Dendritic cell treated with granulocyte-macrophage colony-stimulating factor and Interleukin-4, amounts not matched to agents 40 ng/mL and 50 ng/mL, for 4 days (primary cell): Measurements from ENCODE around the gene PRR36.
"Not testable (repeated sequence)": the region's sequence is repeated elsewhere in the genome, so short reads cannot be mapped to it uniquely, and the experiment has no call there.

Source experiments
- H3K27ac Mint-ChIP-seq: one replicate; pipeline ENCODE4 v1.8.0; 2022; ENCODE audit warnings: mild to moderate bottlenecking, mixed read lengths
- H3K27me3 Mint-ChIP-seq: one replicate; pipeline ENCODE4 v1.8.0; 2022; ENCODE audit warnings: mild to moderate bottlenecking, mixed read lengths
- H3K36me3 Mint-ChIP-seq: one replicate; pipeline ENCODE4 v1.8.0; 2022; ENCODE audit warnings: low read depth, mixed read lengths
- H3K4me1 Mint-ChIP-seq: one replicate; pipeline ENCODE4 v1.8.0; 2022; ENCODE audit warnings: low read depth, mixed read lengths
- H3K4me3 Mint-ChIP-seq: one replicate; pipeline ENCODE4 v1.8.0; 2022; ENCODE audit warnings: mild to moderate bottlenecking, moderate library complexity, mixed read lengths
- H3K9me3 Mint-ChIP-seq: one replicate; pipeline ENCODE4 v1.8.0; 2022; ENCODE audit warnings: mixed read lengths
- intact Hi-C: fragments of 100-400 bp; cut with micrococcal nuclease; formaldehyde crosslinking; loops from one replicate; pipeline ENCODE4 v1.15.0; 2022

The PRR36 gene

DNA sequence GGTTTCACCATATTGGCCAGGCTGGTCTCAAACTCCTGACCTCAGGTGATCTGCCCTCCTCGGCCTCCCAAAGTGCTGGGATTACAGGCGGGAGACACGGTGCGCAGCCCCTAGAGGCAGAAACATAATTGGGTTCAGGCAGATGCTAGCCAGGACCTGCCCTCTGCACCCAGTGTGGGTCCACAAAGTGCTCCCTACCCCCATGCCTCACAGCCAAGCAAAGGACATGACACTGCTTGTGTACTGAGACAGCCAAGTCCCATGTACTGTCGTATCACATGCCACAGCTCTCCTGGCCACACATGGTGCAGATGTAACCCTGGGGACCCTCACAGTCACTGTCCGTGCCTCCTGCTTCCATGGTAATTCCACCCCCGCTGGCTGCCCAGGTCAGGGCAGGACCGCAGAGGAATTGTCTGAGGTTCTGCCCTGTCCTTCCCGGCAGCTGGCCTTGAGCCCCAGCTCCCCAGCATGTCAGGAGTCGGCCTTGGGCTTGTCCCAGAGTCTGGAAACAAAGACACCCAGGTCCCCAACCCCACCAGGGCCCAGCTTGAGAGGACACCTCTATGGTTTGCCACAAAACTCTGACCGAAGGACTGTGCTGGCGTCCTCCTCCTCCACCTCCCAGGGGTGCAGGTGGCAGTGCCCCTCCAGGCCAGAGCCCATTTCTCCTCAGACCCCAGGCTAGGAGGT lies 7.6 kb downstream of the PRR36 start:
- no peak overlapping the region for H3K27ac Mint-ChIP-seq
- no peaks in the 10 kb centered on the region for H3K9me3 Mint-ChIP-seq
- H3K4me1 Mint-ChIP-seq = peaks cover 44% of the 10 kb centered on the region
- intact Hi-C loops = no loop called here
- H3K27me3 Mint-ChIP-seq = peaks cover 77% of the 10 kb centered on the region
- H3K4me3 Mint-ChIP-seq = no peak overlapping the region
- no peaks in the 10 kb centered on the region for H3K36me3 Mint-ChIP-seq

DNA sequence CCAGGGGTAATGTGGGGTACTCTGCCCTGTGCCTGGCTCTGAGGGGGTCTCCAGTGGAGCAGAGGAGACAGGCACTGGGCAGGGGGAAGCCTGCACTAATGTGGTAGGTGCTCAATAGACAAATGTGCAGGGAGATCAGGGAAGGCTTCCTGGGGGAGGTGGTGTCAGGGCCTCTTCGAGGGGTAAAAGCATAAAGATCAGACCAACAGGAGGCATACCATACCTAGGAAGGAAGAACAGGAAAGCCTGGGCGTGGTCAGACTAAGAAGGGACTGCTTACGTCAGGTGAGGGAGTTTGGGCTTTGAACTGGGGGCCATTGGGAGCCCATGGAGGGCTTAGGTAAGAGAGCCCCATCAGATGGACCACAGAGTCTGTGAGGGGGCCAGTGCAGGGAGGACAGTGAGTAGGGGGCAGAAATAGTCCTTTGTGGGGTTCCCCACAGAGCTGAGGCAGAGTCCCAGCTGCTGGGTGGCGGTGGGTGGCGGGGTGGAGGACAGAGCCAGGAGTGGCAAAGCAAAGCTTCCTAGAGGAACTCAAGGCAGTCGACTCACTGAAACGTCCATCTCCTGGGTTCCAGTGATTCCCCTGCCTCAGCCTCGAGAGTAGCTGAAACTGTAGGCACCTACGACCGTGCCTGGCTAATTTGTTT lies 8.8 kb downstream of the PRR36 start:
- Mint-ChIP-seq H3K36me3 (peaks cover 11% of the 10 kb centered on the region), H3K9me3 (no peaks in the 10 kb centered on the region), H3K4me3 (no peak overlapping the region), H3K4me1 (peaks cover 36% of the 10 kb centered on the region), H3K27me3 (peaks cover 85% of the 10 kb centered on the region), H3K27ac (no peak overlapping the region)
- intact Hi-C loops = no loop called here

DNA sequence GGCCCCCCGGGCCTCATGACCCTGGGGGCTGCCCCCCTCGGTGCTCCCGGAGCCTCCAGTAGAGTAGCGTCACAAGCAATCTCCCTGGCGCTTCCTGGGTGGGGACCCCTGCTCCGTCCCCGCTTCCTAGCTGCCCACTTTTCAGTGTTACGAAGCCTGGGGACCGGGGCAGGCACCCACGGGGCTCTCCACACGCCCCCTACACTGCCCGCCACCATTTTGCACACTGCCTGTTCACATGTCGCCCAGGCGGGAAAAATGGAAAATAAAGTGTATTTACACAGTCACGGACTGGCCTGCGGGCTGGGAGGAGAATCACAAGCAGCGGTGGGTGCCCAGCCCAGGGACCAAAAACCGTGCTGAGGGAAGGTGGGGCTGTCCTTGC lies 9.5 kb downstream of the PRR36 start:
- Mint-ChIP-seq H3K27ac (no peak overlapping the region), H3K9me3 (no peaks in the 10 kb centered on the region), H3K4me3 (no peak overlapping the region), H3K4me1 (peaks cover 31% of the 10 kb centered on the region), H3K27me3 (peaks cover 90% of the 10 kb centered on the region), H3K36me3 (peaks cover 18% of the 10 kb centered on the region)
- intact Hi-C loops = no loop called here

DNA sequence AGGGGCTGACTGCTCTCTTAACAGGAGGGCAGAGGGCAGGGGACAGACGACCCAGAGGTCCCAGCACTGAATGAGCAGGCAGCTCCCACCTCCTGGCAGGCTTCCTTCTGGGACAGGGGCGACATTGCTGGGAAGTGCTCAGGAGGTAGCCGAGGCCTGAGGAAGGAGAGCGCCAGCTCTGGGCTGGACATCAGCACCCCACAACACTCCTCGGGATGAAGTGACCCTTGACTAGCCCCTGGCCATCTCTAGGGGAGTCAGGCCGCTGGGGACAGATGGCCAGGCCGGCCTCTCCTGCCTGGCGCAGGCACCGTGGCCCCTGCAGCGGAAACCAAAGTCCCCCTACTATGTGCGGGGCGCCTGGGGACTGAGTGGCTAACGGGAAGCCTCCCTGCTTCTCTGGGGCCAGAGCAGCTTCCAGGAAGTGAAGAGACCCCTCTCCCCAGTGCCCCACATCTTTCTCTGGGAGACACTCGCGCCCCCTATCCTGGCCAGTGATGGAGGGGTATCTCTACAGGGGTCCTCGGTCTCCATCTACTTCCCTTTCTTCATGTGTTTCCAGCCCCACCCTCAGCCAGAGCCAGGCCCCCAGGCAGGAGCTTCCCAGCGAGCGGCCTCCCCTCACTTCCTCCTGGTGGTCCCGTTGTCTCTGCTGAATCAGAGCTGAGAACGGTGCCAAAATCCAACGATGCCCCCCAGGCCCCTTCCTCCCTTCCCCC lies 10.1 kb downstream of the PRR36 start:
- peaks cover 31% of the 10 kb centered on the region for H3K4me1 Mint-ChIP-seq
- H3K27ac Mint-ChIP-seq = no peak overlapping the region
- no peaks in the 10 kb centered on the region for H3K9me3 Mint-ChIP-seq
- H3K4me3 Mint-ChIP-seq = no peak overlapping the region
- peaks cover 22% of the 10 kb centered on the region for H3K36me3 Mint-ChIP-seq
- intact Hi-C loops = no loop called here
- peaks cover 92% of the 10 kb centered on the region for H3K27me3 Mint-ChIP-seq

DNA sequence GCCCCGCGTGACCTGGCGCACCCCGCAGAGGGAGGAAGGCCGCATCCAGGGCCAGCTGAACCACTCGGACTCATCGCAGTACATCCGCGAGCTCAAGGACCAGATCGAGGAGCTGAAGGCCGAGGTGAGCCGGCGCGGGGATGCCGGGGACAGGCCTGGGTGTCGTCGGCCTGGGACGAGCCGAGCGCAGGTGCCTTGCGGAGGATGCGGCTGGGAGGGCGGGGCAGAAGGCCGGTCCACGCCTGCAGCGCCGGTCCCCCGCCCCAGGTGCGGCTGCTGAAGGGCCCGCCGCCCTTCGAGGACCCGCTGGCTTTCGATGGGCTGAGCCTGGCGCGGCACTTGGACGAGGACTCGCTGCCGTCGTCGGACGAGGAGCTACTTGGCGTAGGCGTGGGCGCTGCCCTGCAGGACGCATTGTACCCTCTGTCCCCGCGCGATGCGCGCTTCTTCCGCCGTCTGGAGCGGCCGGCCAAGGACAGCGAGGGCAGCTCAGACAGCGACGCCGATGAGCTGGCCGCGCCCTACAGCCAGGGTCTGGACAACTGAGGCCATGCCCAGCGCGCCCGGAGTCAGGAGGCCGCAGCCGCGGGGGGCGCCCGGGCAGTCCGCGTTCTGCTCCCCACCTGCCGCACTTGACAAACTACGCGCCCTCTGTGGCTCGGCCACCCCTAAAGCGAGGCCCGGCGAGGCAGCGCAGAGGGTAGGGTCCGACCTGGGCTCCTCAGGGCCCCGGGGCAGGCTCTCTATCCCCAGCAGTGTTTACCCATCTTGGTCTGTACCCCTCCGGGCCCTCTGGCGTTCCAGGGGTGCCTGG lies 10.8 kb downstream of the PRR36 start:
- Mint-ChIP-seq H3K27ac (no peak overlapping the region), H3K9me3 (no peaks in the 10 kb centered on the region), H3K36me3 (peaks cover 24% of the 10 kb centered on the region), H3K4me1 (peaks cover 24% of the 10 kb centered on the region), H3K4me3 (no peak overlapping the region), H3K27me3 (peaks cover 86% of the 10 kb centered on the region)
- intact Hi-C loops = no loop called here

DNA sequence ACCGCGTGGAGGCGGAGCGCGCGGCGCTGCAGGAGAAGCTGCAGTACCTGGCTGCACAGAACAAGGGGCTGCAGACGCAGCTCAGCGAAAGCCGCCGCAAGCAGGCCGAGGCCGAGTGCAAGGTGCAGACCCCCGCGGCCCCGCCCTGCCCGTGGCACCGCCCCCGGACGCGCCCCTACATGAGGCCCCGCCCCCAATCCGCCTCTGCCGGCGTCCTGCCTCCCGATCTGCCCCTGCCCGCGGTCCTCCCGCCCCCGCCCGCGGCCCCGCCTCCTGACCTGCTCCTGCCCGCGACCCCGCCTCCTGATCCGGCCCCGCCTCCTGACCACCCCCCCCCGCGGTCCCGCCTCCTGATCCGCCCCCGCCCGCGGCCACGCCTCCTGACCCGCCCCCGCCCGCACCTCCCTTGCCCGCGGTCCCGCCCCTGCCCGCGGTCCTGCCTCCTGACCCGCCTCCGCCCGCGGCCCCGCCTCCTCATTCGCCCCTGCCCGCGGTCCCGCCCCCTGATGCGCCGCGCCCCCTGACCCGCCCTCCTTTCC lies 11.7 kb downstream of the PRR36 start:
- peak overlapping the region; percentile 61 for H3K4me3 Mint-ChIP-seq
- H3K4me1 Mint-ChIP-seq = peaks cover 23% of the 10 kb centered on the region
- H3K27ac Mint-ChIP-seq = no peak overlapping the region
- intact Hi-C loops = no loop called here
- peaks cover 77% of the 10 kb centered on the region for H3K27me3 Mint-ChIP-seq
- no peaks in the 10 kb centered on the region for H3K9me3 Mint-ChIP-seq
- peaks cover 29% of the 10 kb centered on the region for H3K36me3 Mint-ChIP-seq

DNA sequence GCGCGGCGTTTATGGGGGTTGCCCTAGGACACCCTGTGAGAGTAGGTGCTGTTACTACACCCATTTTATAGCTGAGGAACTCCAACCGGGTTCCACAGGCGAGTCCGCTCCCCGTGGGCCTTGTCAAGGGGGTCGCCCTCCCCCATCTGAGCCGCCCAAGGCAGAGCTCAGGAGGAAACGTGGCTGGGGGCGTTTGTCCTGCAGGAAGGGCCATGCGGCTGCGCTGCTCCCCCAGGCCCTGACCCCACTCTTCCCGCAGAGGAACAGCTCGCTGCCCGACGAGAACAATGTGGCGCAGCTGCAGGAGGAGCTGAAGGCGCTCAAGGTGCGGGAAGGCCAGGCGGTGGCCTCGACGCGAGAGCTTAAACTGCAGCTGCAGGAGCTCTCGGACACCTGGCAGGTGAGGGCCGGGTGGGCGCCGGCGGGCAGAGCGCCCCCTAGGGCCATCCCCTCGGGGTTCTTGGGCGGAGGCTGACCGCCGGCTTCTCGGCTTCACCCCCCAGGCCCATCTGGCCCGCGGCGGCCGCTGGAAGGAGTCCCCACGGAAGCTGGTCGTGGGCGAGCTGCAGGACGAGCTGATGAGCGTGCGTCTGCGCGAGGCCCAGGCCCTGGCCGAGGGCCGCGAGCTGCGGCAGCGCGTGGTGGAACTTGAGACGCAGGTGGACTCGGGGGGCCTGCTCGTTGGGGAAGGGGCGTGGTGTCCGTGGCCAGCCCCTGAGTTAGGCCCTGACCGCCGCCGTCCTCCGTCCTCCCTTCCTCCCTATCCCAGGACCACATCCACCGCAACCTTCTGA lies 12.4 kb downstream of the PRR36 start:
- Mint-ChIP-seq H3K27me3 (peaks cover 70% of the 10 kb centered on the region), H3K4me3 (peak overlapping the region; percentile 61)

DNA sequence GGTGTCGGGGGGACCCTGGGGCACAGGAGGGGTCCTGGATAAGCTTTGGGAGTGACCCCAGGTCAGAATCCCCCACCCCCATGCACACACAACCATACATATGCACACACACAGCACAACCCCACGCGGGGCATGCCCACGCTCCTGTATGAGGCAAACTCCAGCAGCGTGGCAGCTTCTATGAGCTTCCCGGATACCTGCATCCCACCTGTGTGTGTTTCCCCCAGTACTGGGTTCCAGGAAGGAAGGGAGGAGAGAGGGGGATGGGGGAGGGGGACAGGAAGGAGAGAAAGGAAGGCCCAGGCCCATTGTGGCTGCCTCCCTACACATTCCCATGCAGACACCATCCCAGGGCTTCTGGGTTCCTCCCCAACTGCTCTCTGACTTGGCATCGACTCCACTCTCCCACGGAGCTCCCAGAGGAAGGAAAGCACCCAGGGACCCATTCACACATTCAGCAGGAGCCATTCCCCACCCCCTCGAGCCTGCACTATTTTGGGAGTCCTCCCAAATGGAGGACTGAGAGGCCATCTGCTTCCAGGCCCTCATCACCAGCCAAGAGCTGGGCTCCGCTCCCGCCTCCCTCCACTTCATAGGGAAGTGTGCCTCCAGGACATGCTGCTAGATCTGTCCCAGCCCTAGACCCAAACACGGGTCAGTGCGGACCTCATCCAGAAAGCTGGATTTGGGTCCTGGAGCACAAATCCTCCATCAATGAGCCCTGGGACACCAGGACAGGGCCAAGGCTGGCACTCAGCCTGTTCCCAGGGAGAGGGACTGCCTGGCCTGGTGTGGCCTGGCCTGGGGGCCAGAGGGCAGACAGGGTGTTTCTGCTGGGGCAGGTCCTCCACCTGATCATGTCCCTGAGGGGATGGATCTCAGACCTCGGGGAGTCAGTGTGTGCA lies 13.2 kb downstream of the PRR36 start:
- Mint-ChIP-seq H3K27me3 (peaks cover 62% of the 10 kb centered on the region), H3K4me1 (peaks cover 23% of the 10 kb centered on the region), H3K36me3 (peaks cover 31% of the 10 kb centered on the region), H3K27ac (no peak overlapping the region), H3K4me3 (no peak overlapping the region), H3K9me3 (no peaks in the 10 kb centered on the region)
- intact Hi-C loops = no loop called here

More for the DNA sequence above, 12.4 kb downstream of the PRR36 start:
- H3K36me3 Mint-ChIP-seq = peaks cover 29% of the 10 kb centered on the region
- no peaks in the 10 kb centered on the region for H3K9me3 Mint-ChIP-seq
- peaks cover 23% of the 10 kb centered on the region for H3K4me1 Mint-ChIP-seq
- no peak overlapping the region for H3K27ac Mint-ChIP-seq
- intact Hi-C loops = no loop called here

DNA sequence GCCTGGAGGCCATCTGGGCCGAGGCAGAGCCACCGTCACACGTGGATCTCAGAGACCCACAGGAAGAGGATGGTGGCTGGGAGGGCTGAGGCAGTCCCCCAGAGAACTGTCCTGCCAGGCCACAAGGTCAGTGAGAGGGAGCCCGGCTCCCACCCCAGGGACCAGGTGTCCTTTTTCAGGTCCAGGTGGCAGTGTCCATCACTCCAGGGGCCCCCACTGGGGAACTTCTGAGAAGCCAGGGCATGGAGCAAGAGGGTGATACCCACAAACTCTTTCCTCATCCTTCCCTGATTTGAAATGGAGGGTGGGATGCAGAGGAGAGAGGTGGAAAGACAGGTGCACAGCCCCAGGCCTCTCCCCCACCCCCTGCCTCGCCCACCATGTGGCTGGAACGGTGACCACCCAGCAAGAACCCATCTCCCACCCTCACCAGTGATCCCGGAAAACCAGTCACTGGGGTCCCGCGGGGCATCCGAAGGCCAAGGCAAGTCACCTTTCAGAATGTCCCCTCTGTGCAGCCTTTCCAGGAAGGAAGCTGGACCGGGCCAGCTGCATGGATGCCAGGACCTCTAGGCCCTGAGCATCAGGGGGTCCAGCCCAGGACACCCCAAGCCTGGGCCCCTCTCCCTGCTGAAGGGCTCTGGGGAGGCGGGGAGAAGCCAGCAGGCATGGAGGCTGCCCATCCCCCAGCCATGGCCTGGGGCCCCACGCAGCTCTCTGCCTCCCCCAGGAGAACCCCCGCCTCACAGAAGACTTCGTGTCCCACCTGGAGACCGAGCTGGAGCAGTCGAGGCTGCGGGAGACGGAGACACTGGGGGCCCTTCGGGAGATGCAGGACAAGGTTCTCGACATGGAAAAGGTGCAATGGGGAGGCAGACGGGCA lies 14.1 kb downstream of the PRR36 start:
- Mint-ChIP-seq H3K9me3 (no peaks in the 10 kb centered on the region), H3K27ac (no peak overlapping the region), H3K36me3 (peaks cover 40% of the 10 kb centered on the region), H3K4me1 (peaks cover 15% of the 10 kb centered on the region), H3K27me3 (peaks cover 53% of the 10 kb centered on the region), H3K4me3 (no peak overlapping the region)
- intact Hi-C loops = no loop called here

DNA sequence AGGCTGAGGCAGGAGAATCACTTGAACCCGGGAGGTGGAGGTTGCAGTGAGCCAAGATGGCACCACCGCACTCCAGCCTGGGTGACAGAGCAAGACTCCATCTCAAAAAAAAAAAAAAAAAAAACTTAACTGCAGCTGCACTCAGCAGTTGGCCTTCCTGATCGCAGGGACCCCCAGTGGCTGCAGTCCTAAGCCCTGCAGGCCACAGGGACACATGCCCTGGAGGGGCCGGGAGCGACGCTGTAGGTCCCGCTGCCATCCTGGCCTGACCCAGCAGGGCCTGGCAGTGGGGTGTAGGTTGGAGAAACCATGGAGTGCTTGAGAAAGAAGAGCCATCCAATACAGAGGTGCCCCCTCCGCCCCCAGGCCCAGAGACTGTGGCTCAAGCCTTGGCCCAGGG lies 15.1 kb downstream of the PRR36 start:
- H3K9me3 Mint-ChIP-seq, H3K27ac Mint-ChIP-seq, H3K4me1 Mint-ChIP-seq, H3K4me3 Mint-ChIP-seq, intact Hi-C loops: not testable (repeated sequence)
- Mint-ChIP-seq H3K27me3 (peaks cover 43% of the 10 kb centered on the region), H3K36me3 (peaks cover 41% of the 10 kb centered on the region)

DNA sequence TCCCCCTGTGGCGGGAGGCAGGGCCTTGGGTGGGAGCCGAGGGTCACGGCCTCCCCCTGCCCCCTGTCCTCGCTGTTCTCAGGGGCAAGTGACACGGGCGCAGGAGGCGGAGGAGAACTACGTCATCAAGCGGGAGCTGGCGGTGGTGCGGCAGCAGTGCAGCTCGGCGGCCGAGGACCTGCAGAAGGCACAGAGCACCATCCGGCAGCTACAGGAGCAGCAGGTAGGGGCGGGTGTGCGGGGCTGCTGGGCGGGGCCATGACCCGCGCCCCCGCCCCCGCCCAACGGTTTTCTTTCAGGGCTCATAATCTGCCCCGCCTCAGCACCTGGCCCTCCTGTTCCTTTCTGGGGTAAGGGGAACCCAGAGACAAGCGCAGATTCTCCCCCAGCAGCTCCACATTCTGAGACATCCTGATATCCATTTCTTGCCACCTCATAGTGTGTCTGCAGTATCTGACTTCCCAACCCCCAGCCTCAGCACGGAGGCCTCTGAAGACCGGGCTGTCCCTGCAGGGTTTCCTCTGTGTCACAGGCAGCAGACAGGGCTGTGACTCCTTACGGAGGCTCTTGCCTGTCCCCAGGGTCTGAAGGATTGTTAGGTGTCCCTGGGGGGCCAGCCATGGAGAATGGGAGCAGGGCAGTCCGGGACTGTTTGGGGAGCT lies 15.9 kb downstream of the PRR36 start:
- Mint-ChIP-seq H3K36me3 (peaks cover 41% of the 10 kb centered on the region), H3K27ac (no peak overlapping the region), H3K4me3 (no peak overlapping the region), H3K27me3 (peaks cover 35% of the 10 kb centered on the region), H3K4me1 (peaks cover 13% of the 10 kb centered on the region), H3K9me3 (no peaks in the 10 kb centered on the region)
- intact Hi-C loops = no loop called here
